ENCODE measurements around the gene CFAP141.

The CFAP141 gene

GRCh38 chr1:154157520-154158306 is 48.4 kb downstream of the CFAP141 start:
- H3K36me3 ChIP-seq (ENCODE audit: control insufficient read depth, low read length): peaks cover 71% of the 10 kb centered on the region
- no peak for TF ChIP-seq EZH2phosphoT487 (IDR thresholded peaks at IDR 0.05; ENCODE audit: borderline replicate concordance, low read length)
- no peak for TF ChIP-seq CTCF (IDR thresholded peaks at IDR 0.05; ENCODE audit: low read depth, low read length, poor library complexity, severe bottlenecking)
- no peaks in the 10 kb centered on the region for H3K9me2 ChIP-seq (replicated peaks; ENCODE audit: control insufficient read depth, low read length)
- peaks cover 27% of the 10 kb centered on the region for H3F3A ChIP-seq (ENCODE audit: control insufficient read depth, insufficient read depth)
- peaks cover 31% of the 10 kb centered on the region for H3K4me1 ChIP-seq (ENCODE audit: control insufficient read depth, low read length)
- H3K79me2 ChIP-seq (ENCODE audit: control insufficient read depth, low read length): peaks cover 8% of the 10 kb centered on the region; the same call in 1 of the 2 replicates
- no peak overlapping the region for H3K4me3 ChIP-seq (ENCODE audit: low read length)
- 0 out of 2 replicates have a peak overlapping the region, but pooled peaks have one; percentile 3 for H3K4me2 ChIP-seq (ENCODE audit: low read length)
- H3K27ac ChIP-seq (ENCODE audit: low read depth, low read length): no peak overlapping the region
- H3K9me3 ChIP-seq (ENCODE audit: control insufficient read depth, insufficient read depth, low read length): no peaks in the 10 kb centered on the region
- no peaks in the 10 kb centered on the region for H4K20me1 ChIP-seq (ENCODE audit: control insufficient read depth, insufficient read depth, low read depth, low read length)
- no peaks in the 10 kb centered on the region for H3K27me3 ChIP-seq (ENCODE audit: control insufficient read depth, low read length)

GRCh38 chr1:154155251-154155650 is 50.9 kb downstream of the CFAP141 start:
- no peaks in the 10 kb centered on the region for H3K27me3 ChIP-seq (ENCODE audit: control insufficient read depth, low read length)
- H3K36me3 ChIP-seq (ENCODE audit: control insufficient read depth, low read length): peaks cover 47% of the 10 kb centered on the region
- H3K9me2 ChIP-seq (replicated peaks; ENCODE audit: control insufficient read depth, low read length): no peaks in the 10 kb centered on the region
- H3K4me1 ChIP-seq (ENCODE audit: control insufficient read depth, low read length): peaks cover 28% of the 10 kb centered on the region
- no peak overlapping the region for H3K27ac ChIP-seq (ENCODE audit: low read depth, low read length)
- peaks cover 26% of the 10 kb centered on the region for H3F3A ChIP-seq (ENCODE audit: control insufficient read depth, insufficient read depth)
- H3K79me2 ChIP-seq (ENCODE audit: control insufficient read depth, low read length): peaks cover 2% of the 10 kb centered on the region; the same call in 1 of the 2 replicates
- H4K20me1 ChIP-seq (ENCODE audit: control insufficient read depth, insufficient read depth, low read depth, low read length): no peaks in the 10 kb centered on the region
- TF ChIP-seq EZH2phosphoT487 (IDR thresholded peaks at IDR 0.05; ENCODE audit: borderline replicate concordance, low read length) (no peak), CTCF (IDR thresholded peaks at IDR 0.05; ENCODE audit: low read depth, low read length, poor library complexity, severe bottlenecking) (no peak)
- no peak overlapping the region for H3K4me3 ChIP-seq (ENCODE audit: low read length)
- H3K9me3 ChIP-seq (ENCODE audit: control insufficient read depth, insufficient read depth, low read length): no peaks in the 10 kb centered on the region
- no peak overlapping the region for H3K4me2 ChIP-seq (ENCODE audit: low read length)

GRCh38 chr1:154154534-154155191 is 51.5 kb downstream of the CFAP141 start, which contains the start of gene NUP210L:
TSS of gene NUP210L (minus strand) at chr1:154155073.
- no peak within 1 kb of the TSS for H3K4me3 ChIP-seq (ENCODE audit: low read length)
- H3K79me2 ChIP-seq (ENCODE audit: control insufficient read depth, low read length): no peaks in the 10 kb centered on the region
- no peaks in the 10 kb centered on the region for H3K9me2 ChIP-seq (replicated peaks; ENCODE audit: control insufficient read depth, low read length)
- no peaks in the 10 kb centered on the region for H3K27me3 ChIP-seq (ENCODE audit: control insufficient read depth, low read length)
- H3K4me1 ChIP-seq (ENCODE audit: control insufficient read depth, low read length): peaks cover 22% of the 10 kb centered on the region
- H3K27ac ChIP-seq (ENCODE audit: low read depth, low read length): no peak within 1 kb of the TSS
- no peak for TF ChIP-seq EZH2phosphoT487 (IDR thresholded peaks at IDR 0.05; ENCODE audit: borderline replicate concordance, low read length)
- no peak for TF ChIP-seq CTCF (IDR thresholded peaks at IDR 0.05; ENCODE audit: low read depth, low read length, poor library complexity, severe bottlenecking)
- H3K4me2 ChIP-seq (ENCODE audit: low read length): no peak within 1 kb of the TSS
- no peaks in the 10 kb centered on the region for H3K9me3 ChIP-seq (ENCODE audit: control insufficient read depth, insufficient read depth, low read length)
- H4K20me1 ChIP-seq (ENCODE audit: control insufficient read depth, insufficient read depth, low read depth, low read length): no peaks in the 10 kb centered on the region
- H3K36me3 ChIP-seq (ENCODE audit: control insufficient read depth, low read length): peaks cover 41% of the 10 kb centered on the region
- H3F3A ChIP-seq (ENCODE audit: control insufficient read depth, insufficient read depth): peaks cover 20% of the 10 kb centered on the region
